HAP-1 (cell line): ENCODE measurements around the gene ABHD2.
"Not testable (repeated sequence)": the region's sequence is repeated elsewhere in the genome, so short reads cannot be mapped to it uniquely, and the experiment has no call there.

Experiments
- DNase-seq, 2 experiments: peaks; one replicate each; pipeline ENCODE4 v3.0.0-alpha.2; 2016 to 2020; ENCODE audit warnings: low spot score in 2 of 2
- H3K27me3 ChIP-seq: fragments of 250-450 bp; sonication (Bioruptor Pico); 2 replicates; pipeline ENCODE4 v1.5.1; 2020; ENCODE audit warnings: low read depth, mild to moderate bottlenecking, moderate library complexity
- H3K36me3 ChIP-seq: fragments of 250-450 bp; sonication (Bioruptor Pico); replicated peaks from 2 replicates; pipeline ENCODE4 v1.5.1; 2020; ENCODE audit warnings: mild to moderate bottlenecking
- H3K4me1 ChIP-seq: fragments of 250-450 bp; sonication (Bioruptor Pico); 2 replicates; pipeline ENCODE4 v1.5.1; 2020; ENCODE audit warnings: mild to moderate bottlenecking
- H3K4me3 ChIP-seq: fragments of 250-450 bp; sonication (Bioruptor Pico); 2 replicates; pipeline ENCODE4 v1.5.1; 2020; ENCODE audit warnings: mild to moderate bottlenecking, moderate library complexity
- H3K9me3 ChIP-seq: fragments of 250-450 bp; sonication (Bioruptor Pico); 2 replicates; pipeline ENCODE4 v1.5.1; 2020; ENCODE audit warnings: mild to moderate bottlenecking, moderate library complexity
- in situ Hi-C: fragments of 300-500 bp; cut with MboI; formaldehyde crosslinking; loops from 3 replicates; pipeline ENCODE4 v1.14.3; 2020; ENCODE audit warnings: low sequenced_read_pairs, inconsistent platforms, mixed read lengths

ABHD2 gene

DNA sequence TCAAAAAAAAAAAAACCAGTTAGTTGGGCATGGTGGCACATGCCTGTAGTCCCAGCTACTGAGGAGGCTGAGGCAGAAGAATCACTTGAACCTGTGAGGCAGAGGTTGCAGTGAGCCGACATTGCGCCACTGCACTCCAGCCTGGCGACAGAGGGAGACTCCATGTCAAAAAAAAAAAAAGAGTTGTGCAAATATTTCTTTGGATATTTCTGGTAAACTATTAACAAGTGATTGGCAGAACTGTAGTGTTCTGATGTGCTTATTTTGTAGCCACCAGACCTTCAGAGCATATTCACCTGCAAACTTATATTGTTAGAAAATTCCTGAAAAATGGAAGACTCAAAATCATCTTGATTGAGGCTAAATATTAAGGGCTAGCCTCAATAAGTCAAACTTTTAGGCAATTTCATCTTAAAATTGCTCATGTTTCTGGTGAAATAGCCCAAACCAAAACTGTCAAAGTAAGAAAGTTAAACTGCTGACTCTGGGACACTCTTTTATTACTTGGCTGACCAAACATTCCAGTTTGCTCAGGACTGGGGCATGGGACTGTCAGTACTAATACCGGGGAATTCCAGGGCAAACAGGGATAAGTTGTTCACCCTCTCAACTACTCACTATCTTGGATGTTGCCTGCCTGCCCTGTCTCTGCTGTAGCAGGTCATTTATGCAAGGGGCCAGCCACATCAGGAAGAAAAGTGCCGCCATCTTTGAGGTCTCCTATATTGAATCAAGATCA is 37.0 kb downstream of the ABHD2 start:
- Histone ChIP-seq H3K36me3 (peaks cover 4% of the 10 kb centered on the region; the same call in 1 of the 2 replicates), H3K4me3 (no peak overlapping the region), H3K4me1 (peaks cover 6% of the 10 kb centered on the region), H3K9me3 (no peaks in the 10 kb centered on the region), H3K27me3 (no peaks in the 10 kb centered on the region)
- no peak for DNase-seq
- in situ Hi-C loops: no loop called here

GRCh38 chr15:89126009-89126408 is 37.8 kb downstream of the ABHD2 start:
- no peaks in the 10 kb centered on the region for H3K27me3 ChIP-seq
- no peak for DNase-seq
- H3K9me3 ChIP-seq: no peaks in the 10 kb centered on the region
- peaks cover 6% of the 10 kb centered on the region for H3K4me1 ChIP-seq
- H3K4me3 ChIP-seq: no peak overlapping the region
- in situ Hi-C loops: no loop called here
- peaks cover 4% of the 10 kb centered on the region; the same call in 1 of the 2 replicates for H3K36me3 ChIP-seq

DNA sequence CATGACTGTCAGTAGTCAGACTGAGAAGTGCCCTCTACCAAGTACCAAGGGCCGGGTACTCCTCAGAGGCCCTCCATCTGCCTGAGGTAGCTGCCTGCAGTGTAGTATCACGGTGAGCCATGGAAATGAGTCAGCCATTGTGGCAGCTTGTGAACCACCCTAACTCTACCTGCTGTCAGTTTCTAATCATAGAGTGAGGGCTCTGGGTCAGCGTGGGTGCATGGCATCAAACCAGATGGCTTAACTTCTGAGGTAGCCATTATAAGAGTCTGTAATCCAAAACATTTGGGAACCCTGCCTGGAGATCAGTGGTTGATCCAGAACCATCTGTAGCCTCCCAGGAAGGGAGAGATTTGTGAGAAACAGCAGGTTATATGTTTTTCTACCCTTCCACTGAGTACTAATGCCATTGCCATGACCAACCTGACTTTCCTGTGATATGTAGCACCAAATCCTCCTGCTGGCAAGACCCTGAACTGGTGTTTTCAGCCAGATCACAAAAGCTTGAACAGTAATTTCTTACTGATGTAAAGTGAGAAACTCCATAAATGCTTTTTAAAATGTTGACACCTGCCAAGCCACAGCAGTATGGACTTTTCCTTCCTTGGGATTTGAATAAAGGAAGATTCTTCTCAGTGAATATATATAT is 38.9 kb downstream of the ABHD2 start:
- no peak overlapping the region for H3K4me3 ChIP-seq
- DNase-seq: no peak
- H3K4me1 ChIP-seq: peaks cover 6% of the 10 kb centered on the region
- H3K36me3 ChIP-seq: peaks cover 4% of the 10 kb centered on the region; the same call in 1 of the 2 replicates
- in situ Hi-C loops: no loop called here
- no peaks in the 10 kb centered on the region for H3K27me3 ChIP-seq
- H3K9me3 ChIP-seq: no peaks in the 10 kb centered on the region

DNA sequence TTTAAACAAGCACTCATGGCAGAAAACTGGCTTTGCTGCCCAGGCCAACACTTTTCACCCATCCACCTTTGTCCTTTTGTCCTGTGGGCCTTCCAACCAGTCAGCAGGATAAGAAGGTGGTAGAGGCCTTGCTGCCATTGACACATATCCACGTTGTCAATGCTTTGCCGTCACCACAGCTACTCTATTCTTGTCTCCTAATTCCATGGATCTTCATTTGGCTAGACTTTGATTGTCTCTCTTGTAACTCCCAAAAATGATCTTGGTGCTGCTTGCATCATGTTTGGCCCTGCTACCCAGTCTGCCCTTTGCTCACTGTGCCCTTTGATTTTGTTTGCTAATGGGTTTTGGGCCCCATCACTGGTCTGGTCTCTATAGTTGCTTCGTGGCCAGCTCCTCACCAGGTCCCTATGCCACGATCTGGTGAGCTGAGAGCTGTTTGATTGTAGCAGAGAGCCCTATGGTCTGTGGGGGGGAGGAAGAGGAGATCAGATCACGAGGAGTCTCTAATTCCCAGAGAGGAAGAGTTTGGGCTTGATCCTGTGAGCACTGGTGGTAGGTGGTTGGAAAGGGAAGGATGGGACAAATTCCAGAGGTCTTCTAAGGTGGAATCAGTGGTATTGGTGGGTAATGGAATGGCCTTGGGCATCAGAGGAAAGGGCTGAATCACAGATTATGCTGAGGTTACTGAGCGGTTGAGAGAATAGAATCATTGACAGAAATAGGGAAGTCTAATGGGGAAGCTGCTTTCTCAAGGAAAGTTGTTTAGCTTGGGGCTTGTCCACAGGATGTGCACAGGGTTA is 40.3 kb downstream of the ABHD2 start:
- H3K4me1 ChIP-seq: peaks cover 6% of the 10 kb centered on the region
- peaks cover 4% of the 10 kb centered on the region; the same call in 1 of the 2 replicates for H3K36me3 ChIP-seq
- in situ Hi-C loops: no loop called here
- no peak for DNase-seq
- H3K9me3 ChIP-seq: no peaks in the 10 kb centered on the region
- no peaks in the 10 kb centered on the region for H3K27me3 ChIP-seq
- no peak overlapping the region for H3K4me3 ChIP-seq

DNA sequence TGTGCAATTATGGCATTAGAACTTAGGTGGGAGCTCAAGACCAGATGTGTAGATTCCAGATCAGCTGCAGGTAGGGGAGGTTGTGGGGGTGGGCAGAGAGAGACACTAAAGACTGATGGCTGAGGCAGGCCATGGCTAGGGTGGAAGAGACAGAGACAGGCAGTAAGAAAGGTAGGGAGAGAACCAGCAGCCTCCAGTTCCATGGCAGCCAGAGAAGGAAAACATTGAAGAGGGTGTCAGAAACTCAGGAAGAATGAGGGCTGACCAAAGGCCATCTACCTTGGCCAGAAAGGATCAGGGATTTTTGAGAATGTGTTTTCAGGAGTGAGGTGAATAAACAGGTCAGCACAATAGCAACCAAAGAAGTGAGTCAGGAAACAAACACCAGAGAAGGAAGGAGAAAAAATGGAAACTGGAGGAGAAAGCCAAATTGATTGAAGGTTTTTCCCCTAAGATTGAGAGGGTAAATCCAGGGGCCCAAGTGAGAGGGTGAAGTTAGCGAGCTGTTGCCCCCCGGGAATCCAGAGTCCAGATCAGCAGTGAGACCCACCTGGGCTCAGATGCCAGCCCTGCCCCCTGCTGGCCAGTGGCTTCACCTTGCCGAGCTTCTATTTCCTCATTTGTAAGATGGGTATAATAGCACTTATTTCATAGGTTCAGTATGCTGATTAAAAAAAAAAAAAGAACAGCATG is 41.0 kb downstream of the ABHD2 start:
- Histone ChIP-seq H3K4me1 (peaks cover under 1% of the 10 kb centered on the region; the same call in 1 of the 2 replicates), H3K4me3 (no peak overlapping the region), H3K36me3 (peaks cover 4% of the 10 kb centered on the region; the same call in 1 of the 2 replicates), H3K27me3 (no peaks in the 10 kb centered on the region), H3K9me3 (no peaks in the 10 kb centered on the region)
- in situ Hi-C loops: no loop called here
- peak; percentile 29 to 80 for DNase-seq

GRCh38 chr15:89129816-89130134 is 41.5 kb downstream of the ABHD2 start:
- H3K27me3 ChIP-seq: no peaks in the 10 kb centered on the region
- no peaks in the 10 kb centered on the region for H3K9me3 ChIP-seq
- in situ Hi-C loops: no loop called here
- H3K4me3 ChIP-seq: no peak overlapping the region
- H3K4me1 ChIP-seq: no peaks in the 10 kb centered on the region
- DNase-seq: no peak
- peaks cover 4% of the 10 kb centered on the region; the same call in 1 of the 2 replicates for H3K36me3 ChIP-seq

DNA sequence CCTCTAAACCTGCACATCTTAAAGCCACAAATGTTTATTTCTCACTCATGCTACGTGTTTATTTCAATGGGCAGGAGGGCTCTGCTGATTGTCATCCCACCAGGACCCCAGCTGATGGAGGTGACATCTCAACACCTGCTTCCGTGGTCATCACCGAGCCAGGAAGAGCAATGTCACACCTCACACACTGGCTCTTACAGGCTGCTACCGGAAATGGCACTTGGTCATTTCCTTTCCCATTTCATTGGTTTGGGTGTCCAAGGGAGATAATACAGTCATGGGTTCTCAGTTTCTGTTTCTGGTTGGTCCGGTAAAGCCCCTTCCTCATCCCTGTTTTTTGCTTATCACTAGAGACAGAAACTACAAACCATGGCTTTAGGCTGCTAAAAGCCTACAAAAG is 41.9 kb downstream of the ABHD2 start:
- Histone ChIP-seq H3K27me3 (no peaks in the 10 kb centered on the region), H3K4me1 (no peaks in the 10 kb centered on the region), H3K4me3 (no peak overlapping the region), H3K9me3 (no peaks in the 10 kb centered on the region), H3K36me3 (peaks cover 4% of the 10 kb centered on the region; the same call in 1 of the 2 replicates)
- DNase-seq: no peak
- in situ Hi-C loops: no loop called here

DNA sequence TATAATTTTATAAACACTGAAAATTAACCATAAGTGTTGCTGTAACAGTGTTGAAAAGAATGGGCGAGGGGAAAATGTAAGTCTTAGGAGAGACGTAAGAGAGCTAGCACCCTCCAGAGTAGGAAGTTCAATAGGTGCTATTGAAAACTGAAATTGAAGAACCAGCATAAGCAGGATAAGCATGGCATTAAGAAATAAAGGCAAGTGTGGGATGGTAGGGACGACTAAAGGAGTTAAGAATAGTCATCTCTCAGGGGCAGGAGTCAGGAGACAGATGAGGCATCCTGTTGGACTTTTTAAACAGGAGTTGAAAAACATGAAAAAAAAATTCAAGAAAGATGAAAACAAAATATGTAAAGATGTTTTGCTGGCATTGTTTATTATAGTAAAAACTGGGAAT is 43.5 kb downstream of the ABHD2 start:
- H3K36me3 ChIP-seq: no peaks in the 10 kb centered on the region
- in situ Hi-C loops: no loop called here
- H3K4me1 ChIP-seq: no peaks in the 10 kb centered on the region
- H3K4me3 ChIP-seq: no peak overlapping the region
- H3K27me3 ChIP-seq: no peaks in the 10 kb centered on the region
- DNase-seq: no peak
- H3K9me3 ChIP-seq: no peaks in the 10 kb centered on the region

- H3K9me3 ChIP-seq: no peaks in the 10 kb centered on the region
- in situ Hi-C loops: no loop called here
- H3K4me1 ChIP-seq: no peaks in the 10 kb centered on the region
- no peaks in the 10 kb centered on the region for H3K36me3 ChIP-seq
- H3K27me3 ChIP-seq: no peaks in the 10 kb centered on the region
- no peak overlapping the region for H3K4me3 ChIP-seq
- DNase-seq: no peak
These were observed 44.6 kb downstream of the ABHD2 start for GRCh38 chr15:89132611-89133507.

DNA sequence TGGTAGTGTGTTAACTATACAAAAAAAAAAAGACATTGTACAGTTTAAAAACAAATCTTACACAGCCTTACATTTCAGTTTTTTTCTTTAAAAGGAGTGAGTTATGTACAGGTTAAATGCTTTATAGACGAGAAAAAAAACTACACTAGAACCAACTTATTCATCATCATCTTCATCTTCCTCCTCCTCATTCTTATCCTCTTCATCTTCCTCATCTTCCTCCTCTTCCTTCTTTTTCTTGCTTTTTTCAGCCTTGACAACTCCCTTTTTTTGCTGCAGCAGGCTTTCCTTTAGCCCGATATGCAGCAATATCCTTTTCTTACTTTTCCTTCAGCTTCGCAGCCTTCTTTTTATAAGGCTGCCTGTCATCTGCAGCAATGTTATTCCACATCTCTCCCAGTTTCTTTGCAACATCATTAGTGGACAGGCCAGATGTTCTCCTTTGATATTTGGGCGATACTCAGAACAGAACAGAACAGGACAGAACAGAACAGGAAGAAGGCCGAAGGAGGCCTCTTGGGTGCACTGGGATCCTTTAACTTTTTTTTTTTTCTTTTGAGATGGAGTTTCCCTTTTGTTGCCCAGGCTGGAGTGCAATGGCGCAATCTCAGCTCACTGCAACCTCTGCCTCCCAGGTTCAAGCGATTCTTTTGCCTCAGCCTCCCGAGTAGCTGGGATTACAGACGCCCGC is 47.3 kb downstream of the ABHD2 start:
- H3K4me1 ChIP-seq, H3K36me3 ChIP-seq, in situ Hi-C loops, H3K27me3 ChIP-seq, H3K9me3 ChIP-seq, DNase-seq, H3K4me3 ChIP-seq: not testable (repeated sequence)

DNA sequence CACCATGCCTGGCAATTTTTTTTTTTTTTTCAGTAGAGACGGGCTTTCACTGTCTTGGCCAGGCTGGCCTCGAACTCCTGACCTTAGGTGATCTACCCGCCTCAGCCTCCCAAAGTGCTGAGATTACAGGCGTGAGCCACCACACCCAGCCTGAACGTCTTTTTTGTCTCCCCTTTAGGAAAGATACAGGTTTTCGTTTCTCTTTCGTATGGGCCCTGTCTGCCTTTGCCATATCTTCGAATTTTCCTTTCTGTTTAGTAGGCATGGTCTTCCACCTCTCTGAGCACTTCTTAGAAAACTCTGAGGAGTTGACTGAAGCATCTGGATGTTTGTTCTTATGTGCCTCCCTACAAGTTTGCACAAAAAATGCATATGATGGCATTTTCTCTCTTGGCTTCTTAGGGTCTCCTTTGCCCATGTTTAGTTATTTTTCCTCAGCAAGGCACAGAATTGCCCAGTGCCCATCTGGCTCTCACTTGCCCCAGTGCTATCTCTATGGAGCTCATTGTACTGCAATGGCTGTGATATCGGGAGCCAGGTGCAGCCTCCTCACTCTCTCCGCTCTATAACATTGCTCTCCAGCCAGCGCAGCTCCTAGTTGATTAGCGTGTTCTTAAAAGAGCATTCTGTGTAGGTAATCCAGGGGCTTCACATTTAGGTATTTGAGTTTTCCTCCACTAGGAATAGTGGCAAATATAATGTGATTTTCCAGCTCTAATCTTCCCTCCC is 48.0 kb downstream of the ABHD2 start:
- no peak for DNase-seq
- H3K4me1 ChIP-seq: no peaks in the 10 kb centered on the region
- in situ Hi-C loops: no loop called here
- no peaks in the 10 kb centered on the region for H3K27me3 ChIP-seq
- no peaks in the 10 kb centered on the region for H3K36me3 ChIP-seq
- no peak overlapping the region for H3K4me3 ChIP-seq
- H3K9me3 ChIP-seq: no peaks in the 10 kb centered on the region
